ENCODE data around the gene MCRIP1.

The MCRIP1 gene

DNA sequence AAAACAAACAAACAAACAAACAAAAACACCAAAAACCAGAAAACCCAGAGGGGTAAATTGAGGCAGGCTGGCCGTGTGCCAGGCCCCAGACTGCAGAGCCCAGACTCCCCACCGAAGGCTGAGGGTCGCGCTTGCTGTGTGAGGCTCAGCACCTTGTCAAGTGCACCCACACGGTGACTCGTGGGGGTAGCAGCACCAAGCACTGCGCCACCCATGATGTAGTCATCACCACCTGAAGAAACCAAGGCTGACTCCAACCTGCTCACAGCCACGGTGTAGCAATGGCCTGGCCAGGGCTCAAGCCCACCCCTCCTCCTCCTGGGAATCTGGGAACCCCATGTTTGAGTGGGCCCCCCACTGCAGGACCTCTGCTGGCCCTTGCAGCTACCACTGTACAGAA is 11.9 kb downstream of the MCRIP1 start:
- no peak for DNase-seq (ENCODE audit: low read depth, low spot score)

DNA sequence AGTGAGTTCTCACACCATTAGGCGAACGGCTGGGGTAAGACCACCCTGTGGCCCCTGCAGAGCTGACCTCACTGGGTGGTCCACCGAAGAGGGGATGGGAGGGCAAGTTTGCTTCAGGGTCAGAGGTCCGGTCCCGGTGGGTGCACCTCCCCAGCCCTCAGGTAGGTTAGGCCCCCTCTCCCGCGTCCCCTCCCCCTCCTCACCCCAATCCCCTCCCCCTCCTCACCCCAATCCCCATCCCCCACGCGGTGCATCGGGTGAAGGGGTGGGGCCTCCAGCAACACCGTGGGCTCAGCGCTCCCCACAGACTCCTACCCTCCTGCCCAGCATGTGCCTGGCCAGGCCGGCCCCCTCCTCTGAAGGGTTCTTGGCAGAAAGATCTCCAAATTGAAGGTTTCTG is 13.4 kb downstream of the MCRIP1 start:
- no peak for DNase-seq (ENCODE audit: low read depth, low spot score)

DNA sequence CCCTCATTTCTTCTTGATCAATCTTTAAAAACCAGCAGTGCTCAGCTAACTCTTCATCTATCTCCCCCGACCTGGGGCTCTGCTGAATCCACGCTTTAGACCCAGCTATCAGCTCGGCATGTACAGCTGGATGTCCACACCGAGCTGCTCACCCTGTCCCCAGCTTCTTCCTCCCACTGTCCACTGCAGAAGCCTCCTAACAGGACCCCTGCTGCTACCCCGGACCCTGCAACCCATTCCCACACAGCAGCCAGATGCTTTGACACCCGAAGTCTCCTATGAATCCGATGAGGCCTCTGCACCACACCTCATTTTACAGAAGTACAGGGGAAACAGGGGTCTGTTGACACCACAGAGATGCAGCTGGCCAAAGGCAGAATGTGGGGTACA is 15.3 kb downstream of the MCRIP1 start:
- DNase-seq (ENCODE audit: low read depth, low spot score) = no peak

DNA sequence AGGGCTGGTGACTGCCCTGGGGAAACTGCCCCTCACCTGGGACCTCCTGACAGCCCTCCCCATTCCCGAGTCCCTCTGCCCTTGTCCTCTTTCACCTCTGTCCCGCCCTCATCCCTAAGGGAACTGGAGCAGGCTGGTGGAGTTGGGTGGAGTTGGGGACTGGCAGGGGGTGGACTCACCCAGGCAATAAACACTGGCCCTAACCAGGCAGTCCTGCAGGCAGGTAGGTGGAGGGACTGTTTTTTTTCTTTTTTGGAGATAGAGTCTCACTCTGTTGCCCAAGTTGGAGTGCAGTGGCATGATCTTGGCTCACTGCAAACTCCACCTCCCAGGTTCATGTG is 17.5 kb downstream of the MCRIP1 start:
- no peak for DNase-seq (ENCODE audit: low read depth, low spot score)

DNA sequence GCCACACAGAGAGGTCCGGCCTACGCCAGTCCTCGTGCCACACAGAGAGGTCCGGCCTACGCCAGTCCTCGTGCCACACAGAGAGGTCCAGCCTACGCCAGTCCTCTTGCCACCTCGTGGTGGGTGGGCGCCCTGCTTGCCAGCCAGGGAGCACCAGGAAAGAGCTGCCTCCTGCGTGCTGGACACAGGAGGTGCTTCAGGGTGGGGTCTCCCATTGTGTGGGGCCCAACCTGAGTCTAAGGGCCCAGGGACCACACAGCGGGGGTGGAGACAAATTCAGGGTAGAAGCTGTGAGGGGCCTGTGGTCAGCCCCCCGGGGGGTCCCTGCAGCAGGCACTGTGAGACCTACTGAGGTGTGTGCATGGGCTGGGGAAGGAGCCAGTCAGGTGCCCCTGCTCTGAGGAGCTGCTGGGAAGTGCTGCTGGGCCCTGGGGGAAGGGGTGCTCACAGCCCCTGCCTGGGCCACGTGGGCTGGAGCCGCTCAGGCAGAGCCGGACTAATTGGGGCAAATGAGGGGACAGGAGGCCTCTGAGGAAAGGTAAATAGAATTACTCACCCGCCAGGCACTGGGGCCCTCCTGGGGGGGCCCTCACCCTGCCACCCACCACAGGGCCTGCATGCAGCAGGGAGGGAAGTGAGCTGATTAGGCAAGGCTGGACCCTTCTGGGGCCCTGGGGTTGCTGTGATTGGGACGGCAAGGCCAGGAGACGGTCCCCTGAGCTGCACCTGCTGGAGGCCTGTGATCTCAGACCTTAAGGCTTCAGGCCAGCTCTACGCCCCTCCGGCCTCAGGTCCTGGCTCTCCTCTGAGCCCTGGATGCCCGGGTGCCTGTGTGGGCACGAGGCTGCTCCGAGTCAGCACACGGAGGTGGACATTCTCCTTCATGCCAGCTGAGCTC is 18.1 kb downstream of the MCRIP1 start:
- DNase-seq (ENCODE audit: low read depth, low spot score) = no peak

DNA sequence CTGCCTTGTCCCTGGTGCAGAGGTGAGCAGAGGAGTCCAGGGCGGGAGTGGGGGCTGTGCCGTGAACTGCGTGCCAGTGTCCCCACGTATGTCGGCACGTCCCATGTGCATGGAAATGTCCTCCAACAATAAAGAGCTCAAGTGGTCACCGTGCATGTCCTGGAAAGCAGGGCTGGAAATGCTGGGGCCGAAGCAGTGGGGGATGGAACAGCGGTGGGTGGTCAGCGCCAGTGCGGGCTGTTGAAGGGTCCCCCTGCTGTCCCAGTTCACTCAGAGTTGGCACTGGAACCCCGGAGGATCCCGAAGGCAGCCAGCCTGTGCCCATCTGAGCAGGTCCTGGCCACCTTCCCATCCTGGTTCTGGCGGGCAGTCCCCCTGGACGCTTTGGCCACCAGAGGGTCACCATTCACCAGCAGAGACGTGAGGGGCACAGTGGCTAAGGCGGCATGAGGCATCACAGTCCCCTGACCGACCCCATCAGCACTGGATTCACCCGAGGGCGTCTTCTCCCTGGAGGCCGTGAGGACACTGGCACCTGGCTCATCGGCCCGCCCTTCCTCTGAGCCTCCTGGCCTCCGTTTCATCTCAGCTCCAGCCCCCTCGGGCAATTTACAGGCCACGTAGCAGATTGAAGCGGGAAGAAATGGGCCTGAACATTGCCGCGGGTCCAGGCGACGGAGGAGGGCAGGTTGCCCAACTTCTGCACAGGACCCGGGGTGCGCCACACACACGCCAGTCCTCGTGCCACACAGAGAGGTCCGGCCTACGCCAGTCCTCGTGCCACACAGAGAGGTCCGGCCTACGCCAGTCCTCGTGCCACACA is 19.0 kb downstream of the MCRIP1 start:
- no peak for DNase-seq (ENCODE audit: low read depth, low spot score)

DNA sequence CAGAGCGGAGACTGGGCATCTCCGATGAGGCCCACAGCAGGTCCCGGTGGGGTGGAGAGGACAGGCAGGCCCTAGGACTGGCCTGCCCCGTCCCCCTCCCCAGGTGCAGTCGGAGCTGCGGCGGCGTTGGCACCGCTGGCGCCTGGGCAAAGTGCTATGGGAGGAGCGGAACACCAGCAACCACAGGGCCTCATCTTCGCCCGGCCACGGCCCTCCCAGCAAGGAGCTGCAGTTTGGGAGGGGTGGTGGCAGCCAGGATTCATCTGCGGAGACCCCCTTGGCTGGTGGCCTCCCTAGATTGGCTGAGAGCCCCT is 19.8 kb downstream of the MCRIP1 start:
- DNase-seq (ENCODE audit: low read depth, low spot score) = no peak

DNA sequence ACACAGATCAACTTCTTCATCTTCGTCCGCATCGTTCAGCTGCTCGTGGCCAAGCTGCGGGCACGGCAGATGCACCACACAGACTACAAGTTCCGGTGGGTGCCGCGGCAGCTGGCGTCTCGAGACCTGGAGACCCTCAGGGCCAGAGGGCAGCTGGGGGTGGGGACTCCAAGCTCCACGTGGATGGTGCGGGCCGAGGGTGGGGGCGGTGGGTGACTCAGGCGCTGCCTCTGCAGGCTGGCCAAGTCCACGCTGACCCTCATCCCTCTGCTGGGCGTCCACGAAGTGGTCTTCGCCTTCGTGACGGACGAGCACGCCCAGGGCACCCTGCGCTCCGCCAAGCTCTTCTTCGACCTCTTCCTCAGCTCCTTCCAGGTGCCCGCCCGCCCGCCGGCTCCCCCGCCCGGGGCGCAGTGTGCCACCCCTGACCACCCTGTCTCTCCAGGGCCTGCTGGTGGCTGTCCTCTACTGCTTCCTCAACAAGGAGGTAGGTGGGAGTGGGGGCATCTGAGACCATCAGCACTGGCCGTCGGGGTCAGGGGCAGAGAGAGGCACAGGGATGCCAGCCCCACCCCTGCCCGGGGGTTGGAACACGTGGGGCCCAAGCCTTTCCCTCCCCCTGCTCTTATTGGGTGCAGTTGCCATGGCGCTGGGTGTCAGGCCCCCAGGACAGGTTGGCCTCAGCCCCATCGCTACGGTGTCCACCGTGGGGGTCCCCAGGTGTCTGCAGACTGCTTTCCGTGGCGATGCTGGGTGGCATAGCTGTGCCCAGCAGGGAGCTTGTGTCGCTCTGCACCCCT is 20.3 kb downstream of the MCRIP1 start:
- DNase-seq (ENCODE audit: low read depth, low spot score) = no peak

DNA sequence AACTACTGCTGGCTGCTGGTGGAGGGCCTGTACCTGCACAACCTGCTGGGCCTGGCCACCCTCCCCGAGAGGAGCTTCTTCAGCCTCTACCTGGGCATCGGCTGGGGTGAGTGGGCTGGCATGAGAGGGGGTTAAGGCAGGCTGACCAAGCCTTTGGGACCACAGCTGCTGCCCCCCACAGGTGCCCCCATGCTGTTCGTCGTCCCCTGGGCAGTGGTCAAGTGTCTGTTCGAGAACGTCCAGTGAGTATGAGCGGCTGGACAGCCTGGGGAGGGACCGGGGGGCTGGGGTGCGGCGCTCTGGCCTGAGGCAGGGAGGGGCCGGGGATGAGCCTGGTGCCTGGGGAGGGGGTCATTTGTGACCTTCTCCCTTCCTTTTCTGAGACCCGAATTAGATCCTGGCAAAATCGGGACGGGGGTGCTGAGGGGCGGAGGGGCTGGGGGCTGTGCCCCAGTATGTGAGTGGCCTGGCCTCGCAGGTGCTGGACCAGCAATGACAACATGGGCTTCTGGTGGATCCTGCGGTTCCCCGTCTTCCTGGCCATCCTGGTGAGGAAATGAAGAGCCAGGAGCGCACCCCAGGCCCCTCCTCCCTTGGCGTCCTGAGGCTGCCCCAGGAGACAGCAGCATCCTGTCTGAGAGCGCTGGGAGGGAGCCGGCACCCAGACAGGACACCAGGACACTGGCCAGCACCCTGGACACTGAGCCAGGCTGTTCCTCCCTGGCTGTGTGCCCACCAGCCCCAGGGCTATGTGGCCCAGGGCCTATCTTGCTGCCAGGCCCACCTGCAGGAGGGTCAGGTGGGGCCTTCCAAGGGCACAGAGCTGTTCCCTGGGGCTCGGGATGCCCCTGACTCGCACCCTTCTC is 21.2 kb downstream of the MCRIP1 start:
- no peak for DNase-seq (ENCODE audit: low read depth, low spot score)

DNA sequence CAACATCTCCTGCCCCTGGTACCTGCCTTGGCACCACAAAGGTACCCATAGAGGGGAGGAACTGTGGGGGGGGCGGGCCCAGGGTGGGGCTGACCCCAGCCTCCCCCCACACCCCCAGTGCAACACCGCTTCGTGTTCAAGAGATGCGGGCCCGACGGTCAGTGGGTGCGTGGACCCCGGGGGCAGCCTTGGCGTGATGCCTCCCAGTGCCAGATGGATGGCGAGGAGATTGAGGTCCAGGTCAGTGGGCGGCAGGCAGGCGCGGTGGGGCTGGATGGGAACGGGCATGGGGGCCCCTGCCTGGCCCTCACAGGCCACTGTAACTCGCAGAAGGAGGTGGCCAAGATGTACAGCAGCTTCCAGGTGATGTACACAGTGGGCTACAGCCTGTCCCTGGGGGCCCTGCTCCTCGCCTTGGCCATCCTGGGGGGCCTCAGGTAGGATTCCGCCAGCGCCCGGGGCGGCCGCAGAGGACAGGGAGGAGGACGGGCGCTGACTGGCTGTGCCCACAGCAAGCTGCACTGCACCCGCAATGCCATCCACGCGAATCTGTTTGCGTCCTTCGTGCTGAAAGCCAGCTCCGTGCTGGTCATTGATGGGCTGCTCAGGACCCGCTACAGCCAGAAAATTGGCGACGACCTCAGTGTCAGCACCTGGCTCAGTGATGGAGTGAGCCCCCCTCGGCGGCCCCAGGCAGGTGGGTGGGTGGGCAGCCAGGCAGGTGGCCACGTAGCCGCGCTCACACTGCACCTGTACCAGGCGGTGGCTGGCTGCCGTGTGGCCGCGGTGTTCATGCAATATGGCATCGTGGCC is 22.0 kb downstream of the MCRIP1 start:
- DNase-seq (ENCODE audit: low read depth, low spot score) = no peak

DNA sequence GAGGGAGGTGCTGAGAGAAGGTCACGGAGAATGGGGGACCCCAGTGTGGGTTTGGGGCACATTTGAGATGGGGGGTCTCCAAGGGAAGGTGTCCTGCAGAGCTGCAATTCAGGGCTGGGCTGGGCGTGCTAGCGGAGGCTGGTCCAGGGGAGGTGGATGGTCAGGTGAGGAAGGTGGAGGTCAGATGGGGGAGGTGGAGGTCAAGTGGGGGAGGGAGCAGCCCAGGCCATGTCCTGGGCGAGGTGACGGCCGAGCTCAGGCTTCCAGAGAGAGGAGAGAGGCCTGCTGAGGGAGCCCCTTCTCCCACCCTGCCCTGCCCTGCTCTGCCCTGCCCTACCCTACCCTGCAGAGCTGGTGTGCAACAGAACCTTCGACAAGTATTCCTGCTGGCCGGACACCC is 22.6 kb downstream of the MCRIP1 start:
- DNase-seq (ENCODE audit: low read depth, low spot score) = no peak

DNA sequence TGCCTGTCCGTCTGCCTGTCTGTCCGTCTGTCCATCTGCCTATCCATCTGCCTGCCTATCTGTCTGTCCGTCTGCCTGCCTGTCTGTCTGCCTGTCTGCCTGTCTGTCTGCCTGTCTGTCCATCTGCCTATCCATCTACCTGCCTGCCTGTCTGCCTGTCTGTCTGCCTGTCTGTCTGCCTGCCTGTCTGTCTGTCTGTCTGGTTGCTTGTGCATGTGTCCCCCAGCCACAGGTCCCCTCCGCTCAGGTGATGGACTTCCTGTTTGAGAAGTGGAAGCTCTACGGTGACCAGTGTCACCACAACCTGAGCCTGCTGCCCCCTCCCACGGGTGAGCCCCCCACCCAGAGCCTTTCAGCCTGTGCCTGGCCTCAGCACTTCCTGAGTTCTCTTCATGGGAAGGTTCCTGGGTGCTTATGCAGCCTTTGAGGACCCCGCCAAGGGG is 23.5 kb downstream of the MCRIP1 start:
- no peak for DNase-seq (ENCODE audit: low read depth, low spot score)

DNA sequence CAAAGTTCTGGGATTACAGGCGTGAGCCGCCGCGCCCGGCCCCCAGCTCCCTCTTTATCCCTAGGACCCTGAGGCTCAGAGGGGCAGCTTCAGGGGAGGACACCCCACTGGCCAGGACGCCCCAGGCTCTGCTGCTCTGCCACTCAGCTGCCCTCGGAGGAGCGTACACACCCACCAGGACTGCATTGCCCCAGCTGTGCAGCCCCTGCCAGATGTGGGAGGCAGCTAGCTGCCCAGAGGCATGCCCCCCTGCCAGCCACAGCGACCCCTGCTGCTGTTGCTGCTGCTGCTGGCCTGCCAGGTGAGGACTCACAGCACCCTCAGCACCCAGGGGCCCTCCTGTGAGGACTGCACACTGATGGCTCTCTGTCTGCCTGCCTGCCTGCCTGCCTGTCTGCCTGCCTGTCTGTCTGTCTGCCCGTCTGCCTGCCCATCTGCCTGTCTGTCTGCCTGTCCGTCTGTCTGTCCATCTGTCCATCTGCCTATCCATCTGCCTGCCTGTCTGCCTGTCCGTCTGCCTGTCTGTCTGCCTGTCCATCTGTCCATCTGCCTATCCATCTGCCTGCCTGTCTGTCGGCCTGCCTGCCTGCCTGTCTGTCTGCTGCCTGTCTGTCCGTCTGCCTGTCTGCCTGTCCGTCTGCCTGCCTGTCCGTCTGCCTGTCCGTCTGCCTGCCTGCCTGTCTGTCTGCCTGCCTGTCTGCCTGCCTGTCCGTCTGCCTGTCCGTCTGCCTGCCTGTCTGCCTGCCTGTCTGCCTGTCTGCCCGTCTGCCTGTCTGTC is 24.1 kb downstream of the MCRIP1 start:
- DNase-seq (ENCODE audit: low read depth, low spot score) = no peak

DNA sequence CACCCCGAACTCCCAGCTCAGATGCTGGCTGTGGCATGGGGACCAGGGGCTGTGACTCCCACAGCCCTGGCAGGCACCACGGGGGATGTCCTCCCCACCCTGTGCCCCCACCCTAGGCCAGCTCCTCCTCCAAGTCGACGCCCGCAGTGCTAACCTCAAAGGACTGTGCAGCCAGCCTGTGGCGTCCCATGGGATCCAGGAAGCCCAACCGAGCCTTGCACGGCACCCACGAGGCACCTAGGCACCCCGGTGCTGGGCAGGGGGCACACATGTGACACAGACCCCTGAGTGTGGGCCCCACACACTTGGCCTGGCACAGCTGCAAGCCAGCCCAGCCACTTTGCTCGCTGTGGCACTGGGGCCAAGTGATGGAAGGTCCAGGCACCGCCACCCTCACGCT is 25.3 kb downstream of the MCRIP1 start:
- no peak for DNase-seq (ENCODE audit: low read depth, low spot score)

DNA sequence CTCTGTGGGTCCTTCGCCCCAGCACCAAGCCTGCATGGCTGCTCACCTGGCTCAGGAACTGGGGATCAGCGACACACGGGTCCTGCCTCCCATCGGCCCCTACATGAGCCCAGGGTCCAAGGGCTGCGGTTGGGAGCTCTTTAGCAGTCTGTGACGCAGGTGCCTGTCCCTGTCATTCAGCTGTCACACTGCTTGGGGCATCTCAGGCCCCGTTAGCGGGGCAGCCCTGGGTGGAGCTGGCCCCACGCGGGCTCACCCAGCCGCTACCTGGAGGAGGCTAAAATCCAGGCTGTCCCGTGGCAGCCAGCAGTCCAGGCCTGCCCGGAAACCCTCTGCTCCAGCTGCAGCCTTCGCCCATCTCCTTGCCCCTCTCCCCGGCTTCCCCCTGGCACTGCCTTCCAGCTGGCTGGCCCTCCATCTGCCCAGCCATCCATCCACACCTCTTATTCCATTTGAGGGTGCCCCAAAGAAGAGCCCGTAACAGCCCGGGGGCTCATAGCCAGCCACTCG is 25.8 kb downstream of the MCRIP1 start:
- DNase-seq (ENCODE audit: low read depth, low spot score) = no peak

DNA sequence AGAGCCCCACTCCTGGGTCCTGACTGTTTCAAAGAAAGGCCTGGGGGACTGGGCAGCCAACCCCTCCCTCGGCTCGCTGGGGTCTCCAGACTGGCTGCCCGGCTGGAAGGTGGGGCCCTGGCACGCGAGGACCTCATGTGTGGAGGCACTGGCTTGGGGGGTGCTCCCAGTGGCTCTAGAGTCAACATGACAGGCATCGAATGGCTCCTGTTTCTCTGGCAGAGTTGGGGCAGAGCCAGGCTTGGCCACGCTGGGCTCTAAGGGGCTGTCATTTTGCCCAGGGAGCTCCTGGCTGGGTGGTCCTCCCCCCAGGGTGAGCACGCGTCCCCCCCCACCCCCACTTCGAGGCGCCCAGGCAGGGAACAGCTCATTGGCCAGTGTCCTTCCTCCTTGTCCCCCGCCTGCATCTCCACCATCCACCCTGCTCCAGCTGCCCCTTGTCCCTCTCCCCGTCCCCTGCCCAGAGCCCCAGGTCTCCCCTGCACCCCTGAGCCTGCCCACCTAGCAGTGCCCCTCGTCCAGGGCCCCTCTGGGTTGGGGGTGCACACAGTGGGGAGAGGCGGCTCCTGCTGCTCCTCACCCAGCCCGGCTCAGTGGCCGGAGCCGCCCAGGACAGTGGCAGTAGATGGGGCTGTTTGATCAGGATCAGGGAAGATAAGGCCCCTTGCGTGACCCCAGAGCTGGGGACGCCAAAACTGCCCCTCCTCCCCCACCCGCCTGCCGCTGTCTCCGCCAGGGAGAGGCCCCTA is 26.5 kb downstream of the MCRIP1 start:
- no peak for DNase-seq (ENCODE audit: low read depth, low spot score)

DNA sequence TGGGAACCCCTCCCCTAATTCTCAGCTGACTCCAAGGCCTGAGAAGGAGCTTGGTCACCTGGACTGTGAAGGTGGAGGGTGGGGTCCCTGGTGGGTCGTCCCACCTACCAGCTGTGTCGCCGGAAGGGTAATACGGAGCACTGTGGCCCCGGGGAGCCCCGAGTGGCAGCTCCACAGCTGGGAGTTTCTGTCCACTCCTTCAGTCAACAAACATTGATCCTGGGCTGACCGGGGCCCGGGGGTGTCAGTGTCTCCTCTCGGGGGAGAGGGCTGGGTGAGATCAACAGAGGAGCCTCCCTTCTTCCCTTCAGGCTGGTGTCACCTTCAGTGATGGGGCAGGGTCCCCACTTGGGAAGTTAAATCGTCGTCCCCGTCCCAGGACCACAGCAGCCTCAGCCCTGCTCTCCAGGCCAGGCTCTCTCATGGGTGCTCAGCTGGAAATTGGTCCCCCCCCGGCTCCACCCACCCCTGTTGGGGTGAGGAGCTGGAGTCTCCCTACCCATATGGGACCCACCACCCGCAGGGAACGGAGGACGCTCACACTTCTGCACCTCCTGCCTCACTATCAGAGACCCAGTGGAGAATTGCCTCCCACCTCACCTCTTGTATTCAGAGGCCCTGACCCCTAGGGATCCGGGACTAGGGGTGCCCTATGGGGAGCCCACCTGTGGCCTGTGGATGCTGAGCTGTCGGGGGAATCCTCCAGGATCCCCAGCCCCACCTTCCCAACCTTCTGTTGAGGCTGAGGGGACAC is 27.2 kb downstream of the MCRIP1 start:
- DNase-seq (ENCODE audit: low read depth, low spot score) = no peak
